GM10248 (cell line): ENCODE results near the gene OSR1.

Experiments used
- CTCF ChIA-PET: fragments of 300-600 bp; sonication (Branson Sonifier 250); formaldehyde crosslinking; extraction: SDS; loops from one replicate; lab custom pipeline; 2021; ENCODE audit warnings: antibody characterized with exemption; lab: Yijun Ruan, JAX
- POLR2A ChIA-PET: fragments of 350-650 bp; sonication (Branson Sonifier 250); formaldehyde crosslinking; extraction: SDS; loops from one replicate; lab custom pipeline; 2020; ENCODE audit warnings: antibody characterized with exemption; lab: Yijun Ruan, JAX
- DNase-seq: peaks from one replicate; pipeline ENCODE4 v3.0.0; 2012; ENCODE audit errors: extremely low spot score
- TF ChIP-seq, protein P1 (sequence below): IDR thresholded peaks from 2 replicates; pipeline ENCODE4 v1.5.1; 2012; ENCODE audit warnings: mild to moderate bottlenecking, low read depth; ENCODE audit errors: extremely low read depth, missing control alignments, control extremely low read depth

Gene OSR1

DNA sequence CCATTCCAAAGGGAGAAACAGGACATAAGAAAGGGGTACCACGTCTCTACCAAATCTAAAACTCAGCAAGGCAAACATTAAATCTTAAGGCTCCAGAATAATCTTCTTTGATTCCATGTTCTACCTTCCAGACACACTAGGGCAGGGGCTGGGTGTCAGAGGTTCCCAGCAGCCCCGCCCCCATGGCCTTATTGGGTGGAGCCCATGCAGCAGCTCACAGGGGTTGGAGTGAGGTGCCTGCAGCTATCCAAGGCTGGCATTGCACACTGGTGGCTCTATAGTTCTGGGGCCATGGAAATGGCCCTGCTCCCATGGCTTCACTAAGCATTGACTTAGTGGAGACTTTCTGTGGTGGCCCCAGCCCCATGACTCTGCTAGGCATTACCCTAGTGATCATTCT lies 14.9 kb upstream of the OSR1 start:
- ChIA-PET POLR2A (no interaction called here), CTCF (no interaction called here)
- TF ChIP-seq, protein P1, sequence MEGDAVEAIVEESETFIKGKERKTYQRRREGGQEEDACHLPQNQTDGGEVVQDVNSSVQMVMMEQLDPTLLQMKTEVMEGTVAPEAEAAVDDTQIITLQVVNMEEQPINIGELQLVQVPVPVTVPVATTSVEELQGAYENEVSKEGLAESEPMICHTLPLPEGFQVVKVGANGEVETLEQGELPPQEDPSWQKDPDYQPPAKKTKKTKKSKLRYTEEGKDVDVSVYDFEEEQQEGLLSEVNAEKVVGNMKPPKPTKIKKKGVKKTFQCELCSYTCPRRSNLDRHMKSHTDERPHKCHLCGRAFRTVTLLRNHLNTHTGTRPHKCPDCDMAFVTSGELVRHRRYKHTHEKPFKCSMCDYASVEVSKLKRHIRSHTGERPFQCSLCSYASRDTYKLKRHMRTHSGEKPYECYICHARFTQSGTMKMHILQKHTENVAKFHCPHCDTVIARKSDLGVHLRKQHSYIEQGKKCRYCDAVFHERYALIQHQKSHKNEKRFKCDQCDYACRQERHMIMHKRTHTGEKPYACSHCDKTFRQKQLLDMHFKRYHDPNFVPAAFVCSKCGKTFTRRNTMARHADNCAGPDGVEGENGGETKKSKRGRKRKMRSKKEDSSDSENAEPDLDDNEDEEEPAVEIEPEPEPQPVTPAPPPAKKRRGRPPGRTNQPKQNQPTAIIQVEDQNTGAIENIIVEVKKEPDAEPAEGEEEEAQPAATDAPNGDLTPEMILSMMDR, result no peak
- no peak for DNase-seq

DNA sequence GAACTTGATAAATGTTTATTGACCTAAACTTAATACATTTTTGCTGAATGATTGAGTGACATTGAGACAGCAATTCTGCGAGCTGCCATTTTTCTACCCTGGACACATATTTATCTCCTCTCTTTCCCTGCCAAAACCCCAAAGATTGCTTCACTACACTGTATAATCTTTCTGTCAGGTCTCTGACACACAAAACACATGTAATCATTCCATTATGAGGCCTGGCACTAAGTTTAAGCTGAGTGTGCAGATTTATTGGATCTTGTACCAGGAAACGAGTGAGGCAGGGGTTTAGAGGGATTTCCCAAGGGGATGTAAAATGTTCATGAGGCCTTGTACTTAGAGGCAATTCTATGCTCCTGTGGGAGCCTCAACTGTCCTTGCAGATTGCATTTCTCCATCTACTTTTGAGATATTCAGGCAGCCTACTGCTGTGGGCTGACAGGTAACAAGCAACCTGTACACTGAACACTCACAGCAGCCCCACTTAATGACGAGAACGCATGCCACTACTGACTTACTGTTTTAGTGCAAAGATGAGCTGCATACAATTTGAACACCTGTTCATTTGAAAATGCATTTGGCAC lies 13.7 kb upstream of the OSR1 start:
- DNase-seq, result no peak
- TF ChIP-seq, protein P1, result no peak
- POLR2A ChIA-PET, result no interaction called here
- CTCF ChIA-PET, result interaction anchor here (1.2 kb wide), 1 partner anchor 12 kb away, joined by 3 read pairs; no protein-coding TSS in a partner anchor

DNA sequence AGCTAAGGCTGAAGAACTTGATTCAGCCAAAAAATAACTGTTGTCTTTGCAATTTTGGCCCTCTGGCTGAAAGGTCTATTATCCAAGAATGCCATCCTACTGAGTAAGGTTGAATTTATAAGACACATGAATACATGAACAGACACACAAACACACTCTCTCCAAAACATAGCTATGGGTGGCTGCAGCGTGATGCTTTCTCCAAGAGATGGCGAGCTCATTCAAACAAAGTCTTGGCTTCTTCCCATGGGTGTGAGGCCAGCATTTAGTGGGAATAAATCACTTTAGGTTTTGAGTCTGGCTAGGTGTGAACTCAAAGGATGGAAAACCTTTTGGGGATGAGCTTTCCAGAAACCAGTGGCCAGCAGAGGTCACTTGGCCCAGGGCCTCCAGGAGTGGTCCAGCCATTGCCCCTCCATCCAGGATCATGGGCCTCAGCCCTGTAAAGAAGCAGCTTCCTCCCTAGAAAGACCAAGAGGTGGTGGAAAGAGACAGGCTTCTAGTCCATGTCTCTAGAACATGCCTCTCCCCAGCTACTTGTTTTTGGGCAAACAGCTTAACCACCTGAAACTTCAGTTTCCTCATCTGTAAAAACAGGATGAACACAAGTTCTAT lies 11.0 kb upstream of the OSR1 start:
- CTCF ChIA-PET, result interaction anchor here (0.8 to 2.3 kb wide), 5 partner anchors 9 to 849 kb away, joined by 3 to 8 read pairs (median 4); no protein-coding TSS in a partner anchor
- TF ChIP-seq, protein P1, result no peak
- POLR2A ChIA-PET, result no interaction called here
- DNase-seq, result no peak

DNA sequence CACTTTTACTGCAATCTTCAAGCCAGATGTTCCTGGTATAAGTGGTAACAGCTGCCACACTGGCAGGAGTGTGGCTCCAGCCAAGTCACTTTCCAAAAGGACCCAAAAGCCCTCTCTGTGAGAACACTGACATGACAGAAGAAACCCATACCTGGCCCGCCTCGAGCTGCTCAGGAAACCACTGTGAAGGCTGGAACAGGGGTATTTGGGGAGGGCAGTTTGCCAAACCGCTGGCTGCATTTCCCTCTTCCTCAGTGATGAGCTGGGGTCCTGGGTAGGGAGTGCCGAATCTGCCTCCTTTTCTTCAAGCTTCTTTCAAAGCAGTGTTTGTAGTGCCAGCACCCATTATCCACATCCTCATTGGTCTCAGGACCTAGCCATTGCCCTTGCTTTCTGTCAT lies 10.3 kb upstream of the OSR1 start:
- TF ChIP-seq, protein P1, result no peak
- ChIA-PET CTCF (interaction anchor here (0.9 to 2.3 kb wide), 4 partner anchors 10 to 24 kb away, joined by 3 to 8 read pairs (median 4); no protein-coding TSS in a partner anchor), POLR2A (no interaction called here)
- no peak for DNase-seq

DNA sequence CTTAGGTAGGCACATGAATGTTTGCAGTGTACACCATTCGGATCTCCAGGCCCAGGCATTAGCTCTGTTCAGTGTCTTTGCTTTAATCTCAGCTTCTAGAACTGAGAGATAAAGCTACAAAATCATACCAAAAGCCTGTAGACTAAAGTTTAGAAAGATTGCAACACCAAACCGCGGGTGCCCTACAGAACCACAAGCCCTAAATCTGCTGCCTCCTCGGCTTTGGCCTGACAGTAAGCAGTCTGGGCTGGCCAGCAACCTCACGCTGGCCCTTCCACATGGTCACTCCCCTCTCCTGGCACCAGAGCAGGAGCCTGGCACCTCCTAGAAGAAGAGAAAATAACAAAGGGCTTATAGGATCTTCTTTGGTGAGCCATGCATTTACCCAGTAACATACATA lies 8.9 kb upstream of the OSR1 start:
- TF ChIP-seq, protein P1, result no peak
- no peak for DNase-seq
- POLR2A ChIA-PET, result no interaction called here
- CTCF ChIA-PET, result interaction anchor here (1.2 to 1.9 kb wide), 3 partner anchors 10 to 499 kb away, joined by 3 to 6 read pairs (median 5); partner anchors contain the start of gene OSR1

DNA sequence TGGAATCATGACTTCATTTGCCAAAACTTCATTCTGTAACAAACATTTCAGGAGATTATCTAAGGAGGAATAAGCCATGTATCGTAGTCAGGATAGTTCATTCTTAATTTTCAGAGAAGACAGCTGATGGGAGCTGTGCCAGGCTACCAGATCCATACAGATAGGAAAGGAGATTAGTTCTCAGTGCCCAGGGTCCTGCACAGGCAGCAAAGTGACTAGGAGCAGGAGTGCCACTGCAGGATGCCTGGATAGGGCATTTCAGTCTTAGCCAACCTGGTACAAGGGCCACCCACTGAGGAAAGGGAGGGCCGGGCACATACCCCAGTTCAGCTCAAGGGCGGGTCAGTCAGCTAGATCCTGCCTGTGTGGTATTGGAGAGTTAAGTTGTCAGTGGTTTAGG lies 6.7 kb upstream of the OSR1 start:
- no peak for DNase-seq
- ChIA-PET CTCF (interaction anchor here (1.0 to 1.9 kb wide), 4 partner anchors 11 to 844 kb away, joined by 4 to 5 read pairs (median 4); no protein-coding TSS in a partner anchor), POLR2A (no interaction called here)
- TF ChIP-seq, protein P1, result no peak
